Esophagus squamous epithelium (tissue), 5 donors: ENCODE measurements around the gene CSAD. TPM values are rescaled to one million over a fixed set of nuclear protein-coding genes. Genes with fewer than 3 reads are reported as not detected.

Experiments used
- DNase-seq: peaks from one replicate; lab custom pipeline; 2025; lab: John Stamatoyannopoulos, UW
- H3K27ac ChIP-seq, 4 donors: fragments of 200-600 bp; sonication (generic); one replicate each; pipeline ENCODE4 v1.5.1; 2016 to 2019; ENCODE audit warnings: mild to moderate bottlenecking in 1 of 4
- H3K27me3 ChIP-seq, 4 donors: fragments of 200-600 bp; sonication (generic); 1 replicate in 3 of 4; 2 replicates in 1 of 4; pipeline versions ENCODE4 v1.5.1 to v1.6.0; 2017 to 2021; ENCODE audit warnings: antibody characterized with exemption in 1 of 4
- H3K36me3 ChIP-seq, 3 donors: fragments of 200-600 bp; sonication (generic); one replicate each; pipeline ENCODE4 v1.5.1; 2016 to 2019
- H3K4me1 ChIP-seq, 3 donors: fragments of 200-600 bp; sonication (generic); one replicate each; pipeline ENCODE4 v1.5.1; 2017 to 2019
- H3K4me3 ChIP-seq, 4 donors: fragments of 200-600 bp; sonication (generic); 1 replicate in 3 of 4; 2 replicates in 1 of 4; pipeline ENCODE4 v1.5.1; 2016 to 2019; ENCODE audit warnings: mild to moderate bottlenecking in 2 of 4, moderate library complexity in 1 of 4
- H3K9me3 ChIP-seq, 3 donors: fragments of 200-600 bp; sonication (generic); one replicate each; pipeline ENCODE4 v1.5.1; 2016 to 2019
- POLR2A ChIP-seq, 4 donors: fragments of 450-650 bp; IDR thresholded peaks; one replicate each; pipeline ENCODE4 v1.6.1; 2017; ENCODE audit warnings: antibody characterized with exemption in 4 of 4, mild to moderate bottlenecking in 4 of 4, moderate library complexity in 3 of 4
- WGBS, 2 donors: methylation state at CpG; one replicate each; pipeline ENCODE4 v1.1.5; 2018; 5-methylcytosine and 5-hydroxymethylcytosine counted together
- intact Hi-C: fragments of 100-400 bp; cut with DNase I; formaldehyde crosslinking; loops from one replicate; pipeline ENCODE4 v1.15.0; 2022
- total RNA-seq, 4 donors: library from RNA; depleted of rRNA; stranded (reverse); fragments of >200 nt; gene quantifications; one replicate each; pipeline ENCODE4 v1.1.0, GENCODE V29; 2016
- TF ChIP-seq, protein P1 (sequence below), 6 experiments: fragments of 450-650 bp in 4 of 6; fragments of 200-600 bp in 2 of 6; sonication (generic) in 2 of 6; IDR thresholded peaks; one replicate each; pipeline ENCODE4 v1.5.1; 2016 to 2019; ENCODE audit warnings: antibody characterized with exemption in 6 of 6, mild to moderate bottlenecking in 4 of 6, moderate library complexity in 4 of 6
- donor health status: DM: yes; HTN: yes; CAD: no.

Gene CSAD
- total RNA-seq, 4 donors from 2014 or later: 11.4 to 30.5 (median 15.7) TPM

DNA sequence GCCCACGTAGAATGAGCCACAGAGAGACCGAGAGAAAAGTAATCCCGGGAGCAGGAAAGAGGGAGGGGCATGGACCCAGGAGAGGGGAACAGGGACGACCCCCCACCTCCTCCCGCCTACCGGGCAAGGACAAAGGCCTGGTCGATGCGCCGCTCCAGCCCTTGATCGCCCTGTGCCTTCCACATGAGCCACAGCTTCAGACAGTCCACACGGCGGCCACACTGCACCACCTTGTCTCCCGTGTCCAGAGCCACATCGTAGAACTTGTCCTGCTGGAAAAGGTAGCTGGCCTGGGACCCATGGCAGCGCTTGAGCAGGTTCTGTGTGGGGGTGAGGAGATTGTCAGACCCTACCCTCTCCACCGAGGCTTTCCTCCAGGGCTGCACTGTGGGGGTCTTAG, 20.7 kb downstream of the CSAD start:
- H3K4me3 ChIP-seq: no peak overlapping the region
- 78 to 79% methylated on average over 13 to 15 of the region's 16 CpGs for WGBS, 2 donors
- no peak for DNase-seq

DNA sequence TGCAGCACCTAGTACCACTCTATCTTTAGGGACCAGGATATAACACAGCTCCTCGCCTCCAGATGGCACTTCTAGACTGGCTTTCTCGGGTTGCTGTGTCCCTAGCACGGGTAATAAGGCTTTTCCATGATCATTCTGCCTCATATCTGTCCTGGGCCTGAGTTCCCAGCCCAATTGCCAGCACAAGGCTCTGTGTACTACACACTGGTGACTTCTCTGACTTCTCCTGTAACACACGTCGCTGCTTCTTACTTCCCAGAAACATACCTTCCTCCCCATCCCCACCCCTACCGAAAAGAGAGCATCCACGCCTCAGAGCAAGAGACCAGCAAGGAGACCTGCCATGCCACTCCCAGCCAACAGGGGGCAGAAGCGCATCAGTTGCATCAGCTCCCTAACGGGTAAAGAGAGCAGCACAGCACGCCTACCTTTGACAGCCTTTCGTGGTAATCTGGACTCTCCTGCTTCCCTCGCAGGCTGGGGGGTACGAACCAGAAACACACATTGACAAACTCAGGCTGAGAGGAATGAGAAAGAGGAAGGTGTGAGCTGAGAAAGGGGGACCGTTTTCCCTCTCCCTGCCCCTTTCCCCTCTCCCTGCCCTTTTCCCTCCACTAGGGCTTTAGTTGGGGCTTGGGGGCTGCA, 21.4 kb downstream of the CSAD start:
- no peak overlapping the region for H3K27ac ChIP-seq
- peaks cover 0 to 8% (median 0%) of the 10 kb centered on the region in 3 donors for H3K4me1 ChIP-seq
- DNase-seq: peak; percentile 16
- peaks cover 0 to 45% (median 0%) of the 10 kb centered on the region in 3 donors for H3K36me3 ChIP-seq
- no peaks in the 10 kb centered on the region for H3K9me3 ChIP-seq
- H3K4me3 ChIP-seq: no peak overlapping the region
- 12 to 14% methylated on average over 7 to 9 of the region's 14 CpGs for WGBS, 2 donors
- TF ChIP-seq, protein P1, sequence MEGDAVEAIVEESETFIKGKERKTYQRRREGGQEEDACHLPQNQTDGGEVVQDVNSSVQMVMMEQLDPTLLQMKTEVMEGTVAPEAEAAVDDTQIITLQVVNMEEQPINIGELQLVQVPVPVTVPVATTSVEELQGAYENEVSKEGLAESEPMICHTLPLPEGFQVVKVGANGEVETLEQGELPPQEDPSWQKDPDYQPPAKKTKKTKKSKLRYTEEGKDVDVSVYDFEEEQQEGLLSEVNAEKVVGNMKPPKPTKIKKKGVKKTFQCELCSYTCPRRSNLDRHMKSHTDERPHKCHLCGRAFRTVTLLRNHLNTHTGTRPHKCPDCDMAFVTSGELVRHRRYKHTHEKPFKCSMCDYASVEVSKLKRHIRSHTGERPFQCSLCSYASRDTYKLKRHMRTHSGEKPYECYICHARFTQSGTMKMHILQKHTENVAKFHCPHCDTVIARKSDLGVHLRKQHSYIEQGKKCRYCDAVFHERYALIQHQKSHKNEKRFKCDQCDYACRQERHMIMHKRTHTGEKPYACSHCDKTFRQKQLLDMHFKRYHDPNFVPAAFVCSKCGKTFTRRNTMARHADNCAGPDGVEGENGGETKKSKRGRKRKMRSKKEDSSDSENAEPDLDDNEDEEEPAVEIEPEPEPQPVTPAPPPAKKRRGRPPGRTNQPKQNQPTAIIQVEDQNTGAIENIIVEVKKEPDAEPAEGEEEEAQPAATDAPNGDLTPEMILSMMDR (IDR thresholded peaks at IDR 0.05): peak; percentile 86 to 98 (median 97)
- TF ChIP-seq POLR2A (IDR thresholded peaks at IDR 0.05): peak in 1 of 4 donors; percentile 26
- intact Hi-C loops: no loop called here
- H3K27me3 ChIP-seq: no peaks in the 10 kb centered on the region

More for the DNA sequence above, 20.7 kb downstream of the CSAD start:
- H3K4me1 ChIP-seq: peaks cover 0 to 8% (median 0%) of the 10 kb centered on the region in 3 donors
- no peak for TF ChIP-seq POLR2A (IDR thresholded peaks at IDR 0.05)
- TF ChIP-seq, protein P1 (IDR thresholded peaks at IDR 0.05): no peak
- no peaks in the 10 kb centered on the region for H3K27me3 ChIP-seq
- H3K36me3 ChIP-seq: peaks cover 0 to 47% (median 0%) of the 10 kb centered on the region in 3 donors
- no peaks in the 10 kb centered on the region for H3K9me3 ChIP-seq
- no peak overlapping the region for H3K27ac ChIP-seq
- intact Hi-C loops: loop anchor here (5.0 kb wide), 1 partner anchor 37 kb away; no protein-coding TSS in a partner anchor

DNA sequence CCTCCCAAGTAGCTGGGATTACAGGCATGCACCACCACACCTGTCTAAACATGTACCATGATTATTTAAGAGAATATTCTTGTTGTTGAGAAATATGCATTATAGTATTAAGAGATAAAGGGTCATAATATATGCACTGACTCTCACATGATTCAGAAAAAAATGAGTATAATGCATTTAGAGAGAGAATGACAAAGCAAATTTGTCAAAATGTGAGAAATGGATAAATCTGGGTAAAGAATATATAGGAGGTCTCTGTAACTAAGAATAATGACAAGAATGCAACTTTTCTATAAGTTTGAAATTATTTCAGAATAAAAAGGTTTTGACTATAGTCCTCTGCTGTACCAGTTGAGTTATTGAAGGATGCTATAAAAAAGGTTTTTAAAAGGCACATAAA, 28.3 kb downstream of the CSAD start:
- TF ChIP-seq, protein P1 (IDR thresholded peaks at IDR 0.05): no peak
- no peak for TF ChIP-seq POLR2A (IDR thresholded peaks at IDR 0.05)
- Histone ChIP-seq H3K9me3 (no peaks in the 10 kb centered on the region), H3K36me3 (peaks cover 0 to 6% (median 0%) of the 10 kb centered on the region in 3 donors), H3K4me1 (no peaks in the 10 kb centered on the region), H3K27me3 (no peaks in the 10 kb centered on the region), H3K4me3 (no peak overlapping the region), H3K27ac (no peak overlapping the region)
- no peak for DNase-seq
- intact Hi-C loops: no loop called here

DNA sequence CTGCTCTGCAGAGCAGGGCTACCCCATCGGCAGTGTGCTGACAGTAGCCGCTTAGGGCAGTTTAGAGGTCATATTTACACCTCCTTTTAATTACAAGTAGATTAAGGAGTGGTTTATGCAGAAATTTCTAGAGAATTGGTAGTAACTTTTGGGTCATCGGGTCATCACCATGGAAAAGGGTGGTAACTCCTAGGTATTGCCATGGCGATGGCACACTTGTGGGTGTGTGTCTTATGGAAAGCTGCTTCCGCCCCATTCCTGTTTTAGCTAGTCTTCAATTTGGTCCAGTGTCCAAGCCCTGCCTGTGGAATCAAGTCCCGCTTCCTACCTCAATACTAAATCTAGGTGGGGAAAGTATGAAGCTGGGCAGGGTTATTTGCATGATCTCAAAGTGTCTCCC, 29.7 kb downstream of the CSAD start:
- Histone ChIP-seq H3K4me3 (no peak overlapping the region), H3K9me3 (no peaks in the 10 kb centered on the region), H3K36me3 (no peaks in the 10 kb centered on the region), H3K4me1 (no peaks in the 10 kb centered on the region), H3K27me3 (no peaks in the 10 kb centered on the region), H3K27ac (no peak overlapping the region)
- no peak for DNase-seq
- TF ChIP-seq POLR2A (IDR thresholded peaks at IDR 0.05): no peak
- TF ChIP-seq, protein P1 (IDR thresholded peaks at IDR 0.05): no peak
- 72 to 88% methylated on average over 6 of the region's 6 CpGs for WGBS, 2 donors
- intact Hi-C loops: no loop called here

DNA sequence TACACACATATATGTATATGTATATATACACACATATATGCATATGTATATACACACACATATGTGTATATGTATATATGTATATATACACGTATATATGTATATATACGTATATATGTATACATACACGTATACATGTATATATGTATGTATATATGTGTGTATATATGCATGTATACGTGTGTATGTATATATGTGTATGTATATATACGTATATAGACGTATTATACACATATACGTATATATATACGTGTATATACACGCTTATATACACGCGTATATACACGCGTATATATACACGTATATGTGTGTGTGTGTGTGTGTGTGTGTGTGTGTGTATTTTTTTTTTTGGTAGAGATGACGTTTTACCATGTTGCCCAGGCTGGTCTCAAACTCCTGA, 33.1 kb downstream of the CSAD start:
- Histone ChIP-seq H3K4me1 (no peaks in the 10 kb centered on the region), H3K27me3 (no peaks in the 10 kb centered on the region), H3K27ac (no peak overlapping the region), H3K9me3 (no peaks in the 10 kb centered on the region), H3K36me3 (no peaks in the 10 kb centered on the region), H3K4me3 (no peak overlapping the region)
- intact Hi-C loops: no loop called here
- no peak for DNase-seq
- 86 to 87% methylated on average over 15 of the region's 15 CpGs for WGBS, 2 donors
- no peak for TF ChIP-seq POLR2A (IDR thresholded peaks at IDR 0.05)
- TF ChIP-seq, protein P1 (IDR thresholded peaks at IDR 0.05): no peak
